Nephron progenitor cell (in vitro differentiated cells): ENCODE data around the gene LYPD4.

Experiments used
- DNase-seq: peaks from one replicate; pipeline ENCODE4 v3.0.0; 2021
- H3K27ac Mint-ChIP-seq: 2 replicates; pipeline ENCODE4 v1.8.0; 2021; ENCODE audit warnings: mild to moderate bottlenecking, moderate library complexity, mixed read lengths
- H3K27me3 Mint-ChIP-seq: 2 replicates; pipeline ENCODE4 v1.8.0; 2021; ENCODE audit warnings: mild to moderate bottlenecking, low read depth, mixed read lengths; ENCODE audit not compliant: poor library complexity
- H3K36me3 Mint-ChIP-seq: 2 replicates; pipeline ENCODE4 v1.8.0; 2021; ENCODE audit warnings: low read depth, mixed read lengths
- H3K4me1 Mint-ChIP-seq: 2 replicates; pipeline ENCODE4 v1.8.0; 2021; ENCODE audit warnings: mixed read lengths
- H3K4me3 Mint-ChIP-seq: 2 replicates; pipeline ENCODE4 v1.8.0; 2021; ENCODE audit warnings: mild to moderate bottlenecking, moderate library complexity, mixed read lengths
- H3K9me3 Mint-ChIP-seq: 2 replicates; pipeline ENCODE4 v1.8.0; 2021; ENCODE audit warnings: mild to moderate bottlenecking, moderate library complexity, mixed read lengths
- TF ChIP-seq, protein P1 (sequence below): fragments of 200-600 bp; sonication (generic); IDR thresholded peaks from 2 replicates; pipeline ENCODE4 v1.5.0; 2021; ENCODE audit warnings: antibody characterized with exemption

The LYPD4 gene

DNA sequence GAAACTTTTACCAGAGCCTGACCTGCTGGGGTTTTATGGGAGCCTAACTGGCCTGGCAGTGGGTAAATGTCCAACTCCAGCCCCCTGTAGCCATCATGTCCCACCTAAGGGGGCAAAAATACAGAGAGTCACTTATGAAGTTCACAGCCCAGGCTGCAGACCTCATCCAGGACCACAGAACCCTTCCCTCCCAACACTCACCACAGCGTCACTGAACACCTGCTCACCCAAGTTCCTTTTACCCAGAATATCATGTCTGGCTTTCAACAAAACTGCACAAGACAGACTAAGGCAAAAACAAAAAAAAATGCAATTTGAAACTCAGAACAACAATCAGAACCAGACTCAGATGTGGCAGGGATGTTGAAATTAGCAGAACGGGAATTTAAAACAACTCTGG lies 41.7 kb downstream of the LYPD4 start:
- H3K4me1 Mint-ChIP-seq: peaks cover 10% of the 10 kb centered on the region

DNA sequence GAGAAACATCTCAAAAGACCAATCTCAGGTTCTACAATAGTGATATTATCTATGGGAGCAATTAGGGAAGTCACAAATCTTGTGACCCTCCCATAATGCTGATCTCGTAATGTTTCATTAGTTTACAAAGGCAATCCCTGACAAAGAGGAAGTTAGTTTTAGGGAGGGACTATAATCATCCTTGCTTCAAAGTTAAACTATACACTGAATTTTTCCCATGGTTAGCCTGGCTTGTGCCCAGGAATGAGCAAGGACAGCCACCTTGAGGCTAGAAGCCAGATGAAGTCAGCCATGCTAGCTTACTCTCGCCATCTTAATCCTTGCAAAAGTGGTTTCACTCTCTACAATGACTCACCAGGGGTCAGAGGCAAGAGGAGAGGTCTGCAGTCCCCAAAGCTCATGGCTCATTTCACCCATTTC lies 42.7 kb downstream of the LYPD4 start:
- Mint-ChIP-seq H3K4me1 (peaks cover 10% of the 10 kb centered on the region), H3K9me3 (peaks cover 69% of the 10 kb centered on the region), H3K27ac (no peak overlapping the region), H3K36me3 (no peaks in the 10 kb centered on the region), H3K27me3 (peaks cover 17% of the 10 kb centered on the region), H3K4me3 (no peak overlapping the region)
- TF ChIP-seq, protein P1, sequence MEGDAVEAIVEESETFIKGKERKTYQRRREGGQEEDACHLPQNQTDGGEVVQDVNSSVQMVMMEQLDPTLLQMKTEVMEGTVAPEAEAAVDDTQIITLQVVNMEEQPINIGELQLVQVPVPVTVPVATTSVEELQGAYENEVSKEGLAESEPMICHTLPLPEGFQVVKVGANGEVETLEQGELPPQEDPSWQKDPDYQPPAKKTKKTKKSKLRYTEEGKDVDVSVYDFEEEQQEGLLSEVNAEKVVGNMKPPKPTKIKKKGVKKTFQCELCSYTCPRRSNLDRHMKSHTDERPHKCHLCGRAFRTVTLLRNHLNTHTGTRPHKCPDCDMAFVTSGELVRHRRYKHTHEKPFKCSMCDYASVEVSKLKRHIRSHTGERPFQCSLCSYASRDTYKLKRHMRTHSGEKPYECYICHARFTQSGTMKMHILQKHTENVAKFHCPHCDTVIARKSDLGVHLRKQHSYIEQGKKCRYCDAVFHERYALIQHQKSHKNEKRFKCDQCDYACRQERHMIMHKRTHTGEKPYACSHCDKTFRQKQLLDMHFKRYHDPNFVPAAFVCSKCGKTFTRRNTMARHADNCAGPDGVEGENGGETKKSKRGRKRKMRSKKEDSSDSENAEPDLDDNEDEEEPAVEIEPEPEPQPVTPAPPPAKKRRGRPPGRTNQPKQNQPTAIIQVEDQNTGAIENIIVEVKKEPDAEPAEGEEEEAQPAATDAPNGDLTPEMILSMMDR: no peak
- no peak for DNase-seq

More for the DNA sequence above, 41.7 kb downstream of the LYPD4 start:
- Mint-ChIP-seq H3K27ac (no peak overlapping the region), H3K27me3 (peaks cover 12% of the 10 kb centered on the region), H3K36me3 (no peaks in the 10 kb centered on the region), H3K9me3 (peaks cover 75% of the 10 kb centered on the region), H3K4me3 (no peak overlapping the region)
- TF ChIP-seq, protein P1: no peak
- no peak for DNase-seq

DNA sequence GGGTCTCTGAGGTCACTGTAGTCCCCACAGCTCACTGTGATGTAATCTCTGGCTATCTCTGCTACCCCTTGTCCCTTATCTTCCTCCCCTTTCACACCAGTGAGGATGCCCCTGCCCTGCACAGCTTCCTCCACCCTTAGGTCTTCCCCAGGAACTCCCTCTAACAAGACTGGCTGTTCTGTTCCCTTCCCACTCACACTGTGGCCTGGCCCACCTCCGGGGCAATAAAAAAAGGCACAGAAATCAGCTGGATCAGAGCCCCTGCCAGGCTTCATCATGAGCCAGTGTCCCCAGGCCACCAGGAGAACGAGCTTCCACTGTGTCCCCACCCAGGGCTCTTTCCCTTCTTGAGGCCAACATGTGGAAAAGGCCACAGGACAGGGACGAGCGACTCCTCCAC lies 43.5 kb downstream of the LYPD4 start:
- DNase-seq: no peak
- H3K4me3 Mint-ChIP-seq: no peak overlapping the region
- peaks cover 17% of the 10 kb centered on the region for H3K27me3 Mint-ChIP-seq
- no peak overlapping the region for H3K27ac Mint-ChIP-seq
- peaks cover 62% of the 10 kb centered on the region for H3K9me3 Mint-ChIP-seq
- peaks cover 10% of the 10 kb centered on the region for H3K4me1 Mint-ChIP-seq
- TF ChIP-seq, protein P1: no peak
- no peaks in the 10 kb centered on the region for H3K36me3 Mint-ChIP-seq

DNA sequence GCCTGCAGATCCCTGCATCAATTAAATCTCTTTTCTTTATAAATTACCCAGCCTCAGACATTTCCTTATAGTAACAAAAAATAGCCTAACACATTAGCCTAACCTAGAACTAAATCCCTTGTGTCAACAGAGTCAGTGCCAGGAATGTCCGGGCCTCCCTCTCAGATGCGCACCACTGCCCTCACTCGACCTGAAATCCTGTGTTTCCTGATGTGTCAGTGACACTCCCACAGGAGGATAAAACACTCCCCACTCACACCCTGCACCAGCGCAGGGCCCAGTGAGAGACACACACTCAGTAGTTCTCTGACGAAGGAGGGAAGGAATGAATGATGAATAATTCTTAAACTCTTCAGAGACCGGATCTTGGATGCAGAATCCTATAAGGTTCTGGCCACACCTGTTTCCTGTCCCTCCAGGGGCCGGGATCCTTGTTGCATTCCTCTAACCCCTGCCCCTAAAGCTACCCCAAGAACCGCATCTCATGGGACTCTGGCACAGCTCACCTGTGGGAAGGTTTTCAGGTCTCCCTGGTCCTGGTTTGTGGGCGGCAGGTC lies 45.0 kb downstream of the LYPD4 start:
- Mint-ChIP-seq H3K4me1 (peaks cover 10% of the 10 kb centered on the region), H3K4me3 (no peak overlapping the region), H3K27me3 (peaks cover 17% of the 10 kb centered on the region), H3K9me3 (peaks cover 52% of the 10 kb centered on the region), H3K36me3 (no peaks in the 10 kb centered on the region), H3K27ac (no peak overlapping the region)
- DNase-seq: no peak
- TF ChIP-seq, protein P1: no peak

DNA sequence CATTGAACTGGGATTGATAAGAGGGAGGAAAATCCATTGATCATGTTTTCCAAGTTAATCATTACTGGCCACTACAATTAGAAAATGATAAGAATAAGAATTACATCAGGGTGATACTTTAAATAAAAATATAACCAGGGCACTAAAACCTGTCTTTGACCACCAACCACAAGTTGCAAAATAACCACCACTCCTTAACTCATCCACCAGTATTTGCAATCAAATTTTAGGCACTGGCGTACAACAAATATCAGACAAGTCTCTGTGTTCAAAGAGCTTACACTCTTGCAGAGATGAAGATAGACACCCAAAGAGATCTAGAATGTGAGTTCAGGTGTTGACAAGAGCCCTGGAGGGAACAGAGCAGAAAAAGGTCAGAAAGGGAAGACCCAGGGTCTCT lies 47.6 kb downstream of the LYPD4 start:
- Mint-ChIP-seq H3K27ac (no peak overlapping the region), H3K4me1 (peaks cover 10% of the 10 kb centered on the region), H3K27me3 (peaks cover 28% of the 10 kb centered on the region), H3K4me3 (no peak overlapping the region), H3K36me3 (no peaks in the 10 kb centered on the region), H3K9me3 (peaks cover 34% of the 10 kb centered on the region)
- DNase-seq: no peak
- TF ChIP-seq, protein P1: no peak

DNA sequence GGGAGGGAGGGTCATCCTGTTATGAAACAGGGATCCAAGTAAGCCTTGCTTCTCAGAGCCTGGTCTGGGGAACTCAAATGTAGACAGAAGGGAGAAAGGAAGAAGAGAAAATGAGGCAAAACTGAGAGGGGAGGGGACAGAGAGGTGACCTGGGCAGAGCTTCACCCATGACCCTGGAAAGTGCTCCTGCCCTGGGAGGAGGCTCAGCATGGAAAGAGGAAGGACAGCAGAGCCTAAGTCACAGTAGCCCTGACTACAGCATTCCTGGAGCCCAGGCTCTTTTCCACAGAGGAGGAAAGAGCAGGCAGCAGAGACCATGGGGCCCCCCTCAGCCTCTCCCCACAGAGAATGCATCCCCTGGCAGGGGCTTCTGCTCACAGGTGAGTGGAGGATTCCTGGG lies 48.1 kb downstream of the LYPD4 start, which contains the start of gene CEACAM3:
Gene CEACAM3 (plus strand): TSS at position 226 of the 400 bp plus-strand sequence. CDS start 91 bp downstream, at position 317.
- H3K9me3 Mint-ChIP-seq: peaks cover 28% of the 10 kb centered on the region
- no peak within 1 kb of the TSS for H3K27ac Mint-ChIP-seq
- DNase-seq: no peak
- peaks cover 29% of the 10 kb centered on the region for H3K27me3 Mint-ChIP-seq
- H3K4me3 Mint-ChIP-seq: no peak within 1 kb of the TSS
- H3K36me3 Mint-ChIP-seq: no peaks in the 10 kb centered on the region
- peaks cover 10% of the 10 kb centered on the region for H3K4me1 Mint-ChIP-seq
- TF ChIP-seq, protein P1: no peak
